Activated CD8-positive, alpha-beta T cell treated with anti-CD3 and anti-CD28 coated beads, Interleukin-2, amount 10 ng/mL, durations not matched to agents 7 days and 5 days (primary cell): ENCODE results near the gene PLA2G12A. TPM values are rescaled to one million over a fixed set of nuclear protein-coding genes. Genes with fewer than 3 reads are reported as not detected.

Experiments used
- ATAC-seq: fragments of 150-1000 bp; cut with Tn5 transposase; one replicate; pipeline ENCODE4 v1.10.0; 2021; ENCODE audit warnings: moderate library complexity
- CTCF ChIA-PET: fragments of 350-600 bp; sonication (Branson Sonifier 250); formaldehyde crosslinking; loops from one replicate; lab custom pipeline; 2021; ENCODE audit warnings: antibody characterized with exemption; lab: Charles Lee
- POLR2A ChIA-PET: fragments of 350-600 bp; sonication (Branson Sonifier 250); formaldehyde crosslinking; loops from one replicate; lab custom pipeline; 2021; ENCODE audit warnings: antibody characterized with exemption; lab: Charles Lee
- DNase-seq: peaks from one replicate; pipeline ENCODE4 v3.0.0-alpha.2; 2020
- H3K27ac Mint-ChIP-seq: one replicate; pipeline ENCODE4 v1.8.0; 2021; ENCODE audit warnings: mild to moderate bottlenecking, mixed read lengths
- H3K27me3 Mint-ChIP-seq: one replicate; pipeline ENCODE4 v1.8.0; 2021; ENCODE audit warnings: low read depth, mixed read lengths
- H3K36me3 Mint-ChIP-seq: one replicate; pipeline ENCODE4 v1.8.0; 2021; ENCODE audit warnings: low read depth, mixed read lengths
- H3K4me1 Mint-ChIP-seq: one replicate; pipeline ENCODE4 v1.8.0; 2021; ENCODE audit warnings: low read depth, mixed read lengths
- H3K4me3 Mint-ChIP-seq: one replicate; pipeline ENCODE4 v1.8.0; 2021; ENCODE audit warnings: mild to moderate bottlenecking, mixed read lengths
- H3K9me3 Mint-ChIP-seq: one replicate; pipeline ENCODE4 v1.8.0; 2022; ENCODE audit warnings: mixed read lengths; ENCODE audit not compliant: insufficient read depth
- total RNA-seq, 2 experiments: library from RNA; stranded (reverse); gene quantifications; one replicate each; pipeline ENCODE4 v1.2.3, GENCODE V29; 2021

PLA2G12A gene
- total RNA-seq: 10 to 100 TPM; 13.6 to 20.4 TPM

DNA sequence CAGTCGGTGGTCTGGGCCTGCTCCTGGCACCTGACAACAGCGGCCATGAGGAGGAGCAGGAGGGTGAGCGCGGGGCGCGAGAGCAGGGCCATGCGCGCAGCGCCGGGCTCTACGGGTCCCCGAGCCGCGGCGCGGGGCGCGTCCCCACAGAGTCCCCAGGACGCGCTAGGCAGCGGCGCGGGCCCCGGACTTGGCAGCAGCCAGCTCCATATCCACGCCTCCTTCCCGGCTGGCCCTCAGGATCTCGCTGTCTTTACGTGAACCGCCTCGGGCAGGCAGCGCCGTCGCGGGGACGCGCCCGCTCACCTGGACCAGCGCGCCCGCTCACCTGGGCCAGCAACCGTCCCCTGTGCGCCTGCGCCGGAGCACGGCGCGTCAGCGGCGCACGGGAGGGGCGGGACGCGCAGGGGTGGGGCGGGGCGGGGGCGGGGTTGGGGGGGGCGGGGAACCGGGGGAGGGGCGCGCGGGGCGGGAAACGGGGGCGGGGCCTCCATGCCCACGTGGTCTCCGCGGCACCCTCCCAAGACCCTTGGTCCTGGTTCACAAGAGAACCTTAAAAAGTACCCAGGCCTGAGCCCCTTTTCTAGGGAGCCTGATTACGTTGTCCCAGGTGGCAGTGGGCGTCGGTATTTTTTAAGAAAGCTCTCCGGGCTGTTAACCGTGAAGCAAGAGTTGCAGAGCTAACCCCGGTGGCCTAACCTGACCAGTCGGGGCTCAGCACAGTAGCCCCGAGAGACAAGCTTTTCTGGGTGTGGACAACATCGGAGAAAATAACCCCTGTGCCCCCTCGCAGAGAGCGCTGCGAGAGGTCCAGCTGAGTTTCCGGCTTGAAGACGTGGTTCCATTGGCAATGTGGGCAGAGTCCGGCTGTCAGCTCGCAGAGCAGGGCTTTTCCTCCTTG, at the start of gene PLA2G12A:
Gene PLA2G12A (minus strand): TSS at position 353 of the 901 bp plus-strand sequence. CDS start 261 bp downstream, at position 92.
- H3K36me3 Mint-ChIP-seq: peaks cover 4% of the 10 kb centered on the region
- peaks cover 3% of the 10 kb centered on the region for H3K27me3 Mint-ChIP-seq
- ATAC-seq (peak; percentile 90), DNase-seq (peak; percentile 73)
- POLR2A ChIA-PET: interaction anchor here (0.5 to 1.7 kb wide), 3 partner anchors 22 to 319 kb away, joined by 3 to 8 read pairs (median 3); partner anchors contain the start of gene MCUB
- peaks cover 19% of the 10 kb centered on the region for H3K4me1 Mint-ChIP-seq
- CTCF ChIA-PET: interaction anchor here (0.6 to 1.4 kb wide), 6 partner anchors 31 to 297 kb away, joined by 3 to 4 read pairs (median 3); partner anchors contain the start of gene SEC24B
- H3K9me3 Mint-ChIP-seq: no peaks in the 10 kb centered on the region
- H3K4me3 Mint-ChIP-seq: peak within 1 kb of the TSS; percentile 85
- H3K27ac Mint-ChIP-seq: peak within 1 kb of the TSS; percentile 81

DNA sequence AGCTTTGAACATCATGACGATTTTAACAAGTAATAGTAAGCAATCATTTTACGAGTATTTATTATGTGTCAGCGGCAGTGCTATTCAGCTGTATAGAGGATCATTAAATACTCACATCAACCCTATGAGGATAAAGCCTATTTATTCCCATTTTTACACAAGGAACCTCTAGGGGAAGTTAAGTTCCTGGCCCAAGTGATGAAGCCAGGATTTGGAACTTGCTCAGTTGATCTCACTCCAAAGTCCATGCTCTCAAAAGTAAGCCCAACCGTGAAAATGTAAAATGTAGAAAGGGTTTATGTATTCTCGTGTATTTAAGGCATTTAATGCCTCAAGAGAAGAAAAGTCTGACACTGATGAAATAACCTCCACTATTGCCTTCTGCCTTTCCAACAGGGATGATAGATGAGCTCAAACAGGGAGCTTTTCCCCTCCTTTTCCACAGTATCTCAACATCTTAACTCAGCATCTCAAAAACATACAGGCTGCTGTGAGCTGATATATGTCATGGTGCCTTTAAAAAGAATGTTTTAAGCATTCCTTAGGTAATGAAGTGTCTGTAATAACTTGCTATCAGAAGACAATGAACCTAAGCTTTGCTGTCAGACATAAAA, 35.0 kb upstream of the PLA2G12A start:
- POLR2A ChIA-PET: no interaction called here
- no peaks in the 10 kb centered on the region for H3K9me3 Mint-ChIP-seq
- no peak overlapping the region for H3K27ac Mint-ChIP-seq
- DNase-seq (no peak), ATAC-seq (no peak)
- CTCF ChIA-PET: interaction anchor here (0.6 to 0.7 kb wide), 2 partner anchors 62 to 185 kb away, joined by 3 read pairs; no protein-coding TSS in a partner anchor
- no peaks in the 10 kb centered on the region for H3K36me3 Mint-ChIP-seq
- no peak overlapping the region for H3K4me3 Mint-ChIP-seq
- no peaks in the 10 kb centered on the region for H3K4me1 Mint-ChIP-seq
- H3K27me3 Mint-ChIP-seq: peaks cover 14% of the 10 kb centered on the region

DNA sequence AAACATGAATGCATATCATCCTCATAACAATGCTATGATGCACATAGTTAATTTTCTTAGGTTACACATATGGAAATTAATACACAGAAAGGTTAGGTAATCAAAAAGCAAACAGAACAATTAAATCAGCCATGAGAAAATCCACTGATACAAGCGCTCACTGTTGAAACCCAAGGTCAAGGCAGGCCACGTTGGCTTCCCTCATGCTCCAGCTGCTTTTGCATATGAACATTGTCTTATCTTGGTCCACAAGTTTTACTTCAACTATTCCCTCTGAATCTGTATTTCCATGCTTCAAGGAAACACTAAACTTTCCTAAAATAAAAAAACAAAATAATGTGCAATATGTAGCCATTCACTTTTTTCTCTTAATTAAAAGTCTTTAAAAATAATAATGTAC, 34.5 kb upstream of the PLA2G12A start:
- H3K36me3 Mint-ChIP-seq: no peaks in the 10 kb centered on the region
- no peak overlapping the region for H3K4me3 Mint-ChIP-seq
- peaks cover 14% of the 10 kb centered on the region for H3K27me3 Mint-ChIP-seq
- no peaks in the 10 kb centered on the region for H3K4me1 Mint-ChIP-seq
- DNase-seq (no peak), ATAC-seq (no peak)
- H3K27ac Mint-ChIP-seq: no peak overlapping the region
- POLR2A ChIA-PET: no interaction called here
- CTCF ChIA-PET: no interaction called here
- H3K9me3 Mint-ChIP-seq: no peaks in the 10 kb centered on the region

DNA sequence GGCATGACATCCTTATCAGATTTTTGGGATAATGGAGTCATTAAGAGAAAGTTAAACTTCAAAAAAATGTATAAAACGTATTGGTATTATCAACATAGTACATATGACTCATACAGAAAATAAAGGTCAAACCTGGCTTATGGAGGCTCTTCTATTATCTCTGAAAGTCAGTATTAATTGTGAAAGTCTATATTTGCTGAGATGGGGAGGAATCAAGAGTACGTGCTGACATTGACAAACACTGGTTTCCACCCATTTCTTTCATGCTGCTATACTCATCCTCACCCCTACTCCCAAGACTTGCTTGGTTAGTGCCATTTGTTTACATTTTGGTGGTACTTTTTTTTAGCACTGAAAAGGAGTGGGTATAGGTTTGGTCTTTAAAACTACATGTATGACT, 30.8 kb upstream of the PLA2G12A start:
- ChIA-PET POLR2A (no interaction called here), CTCF (no interaction called here)
- Mint-ChIP-seq H3K27me3 (peaks cover 12% of the 10 kb centered on the region), H3K36me3 (no peaks in the 10 kb centered on the region), H3K27ac (no peak overlapping the region), H3K9me3 (no peaks in the 10 kb centered on the region), H3K4me1 (no peaks in the 10 kb centered on the region), H3K4me3 (no peak overlapping the region)
- ATAC-seq: no peak
- DNase-seq: no peak

DNA sequence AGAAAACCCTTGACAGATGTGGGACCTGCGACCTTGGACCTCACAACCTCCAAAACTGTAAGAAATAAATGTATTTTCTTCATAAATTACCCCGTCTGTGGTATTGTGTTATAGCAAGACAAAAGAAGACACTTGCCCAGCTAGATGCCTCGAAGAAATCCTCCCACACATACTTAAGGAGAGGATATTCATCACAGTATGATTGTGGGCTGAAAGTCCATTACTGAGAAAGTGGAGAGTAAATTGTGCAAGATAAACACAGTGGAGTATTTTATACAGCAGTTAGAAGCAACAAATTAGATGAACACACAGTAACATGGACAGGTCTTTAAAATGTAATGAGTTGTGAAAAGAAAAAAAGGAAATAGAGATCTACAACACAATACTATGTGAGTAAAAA, 25.8 kb upstream of the PLA2G12A start:
- ChIA-PET POLR2A (no interaction called here), CTCF (interaction anchor here (0.9 kb wide), 1 partner anchor 13 kb away, joined by 3 read pairs; no protein-coding TSS in a partner anchor)
- DNase-seq (no peak), ATAC-seq (no peak)
- Mint-ChIP-seq H3K27me3 (peaks cover 5% of the 10 kb centered on the region), H3K36me3 (no peaks in the 10 kb centered on the region), H3K4me3 (no peak overlapping the region), H3K4me1 (no peaks in the 10 kb centered on the region), H3K9me3 (no peaks in the 10 kb centered on the region), H3K27ac (no peak overlapping the region)

DNA sequence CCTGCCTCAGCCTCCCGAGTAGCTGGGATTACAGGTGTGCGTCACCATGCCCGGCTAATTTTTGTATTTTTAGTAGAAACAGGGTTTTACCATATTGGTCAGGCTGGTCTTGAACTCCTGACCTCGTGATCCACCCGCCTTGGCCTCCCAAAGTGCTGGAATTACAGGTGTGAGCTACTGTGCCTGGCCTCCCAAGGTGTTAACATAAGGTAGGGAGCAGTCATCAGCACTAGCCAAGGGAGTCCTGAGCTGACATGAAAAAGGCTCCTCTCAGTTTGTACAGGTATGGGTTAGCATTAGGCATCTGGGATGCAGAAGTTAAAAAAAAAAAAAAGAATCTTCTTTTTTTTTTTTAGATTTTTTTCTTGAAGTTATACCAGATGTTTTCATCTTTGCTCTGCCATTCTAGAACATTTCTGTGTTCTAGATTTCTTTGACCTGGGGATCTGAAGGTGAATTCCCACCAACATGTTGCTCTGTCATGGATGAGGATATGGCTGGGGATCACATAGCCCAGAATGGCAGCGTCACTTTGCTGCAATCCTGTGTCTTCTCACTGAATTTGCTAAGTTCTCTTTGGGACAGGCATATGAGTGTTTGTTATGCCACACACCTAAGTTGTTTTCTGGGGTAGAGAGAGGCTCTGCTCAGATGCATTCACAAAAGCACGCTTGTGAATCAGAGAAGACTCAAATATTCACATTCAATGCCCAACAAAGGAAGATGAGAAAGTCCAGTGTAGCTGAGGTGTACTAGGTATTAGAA, 24.4 kb upstream of the PLA2G12A start:
- no peak overlapping the region for H3K4me3 Mint-ChIP-seq
- ChIA-PET POLR2A (no interaction called here), CTCF (no interaction called here)
- H3K27me3 Mint-ChIP-seq: peaks cover 3% of the 10 kb centered on the region
- H3K9me3 Mint-ChIP-seq: no peaks in the 10 kb centered on the region
- no peaks in the 10 kb centered on the region for H3K4me1 Mint-ChIP-seq
- ATAC-seq (peak; percentile 86), DNase-seq (peak; percentile 36)
- H3K27ac Mint-ChIP-seq: no peak overlapping the region
- no peaks in the 10 kb centered on the region for H3K36me3 Mint-ChIP-seq

DNA sequence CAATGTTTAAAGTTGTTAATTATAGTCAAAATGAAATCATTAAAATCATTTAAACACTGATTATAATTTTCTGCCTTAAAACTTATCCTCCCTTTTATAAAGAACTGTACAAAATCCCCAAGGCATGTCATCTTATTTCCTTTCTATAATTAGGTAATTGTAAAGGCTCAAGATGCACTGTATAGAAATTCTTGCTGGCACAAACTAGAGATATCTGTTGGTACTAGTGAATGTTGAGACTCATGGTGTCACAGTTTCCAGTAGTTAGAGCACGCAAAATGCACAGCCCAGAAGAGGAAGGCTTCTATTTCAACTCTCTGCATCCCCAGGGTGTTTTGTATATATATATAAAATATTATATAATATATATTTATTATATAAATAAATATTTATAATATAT, 22.7 kb upstream of the PLA2G12A start:
- Mint-ChIP-seq H3K27me3 (peaks cover 7% of the 10 kb centered on the region), H3K36me3 (no peaks in the 10 kb centered on the region), H3K9me3 (no peaks in the 10 kb centered on the region), H3K4me3 (no peak overlapping the region), H3K27ac (no peak overlapping the region), H3K4me1 (no peaks in the 10 kb centered on the region)
- CTCF ChIA-PET: no interaction called here
- POLR2A ChIA-PET: interaction anchor here (0.7 to 1.3 kb wide), 2 partner anchors 10 to 22 kb away, joined by 3 to 8 read pairs; no protein-coding TSS in a partner anchor
- ATAC-seq (no peak), DNase-seq (no peak)

DNA sequence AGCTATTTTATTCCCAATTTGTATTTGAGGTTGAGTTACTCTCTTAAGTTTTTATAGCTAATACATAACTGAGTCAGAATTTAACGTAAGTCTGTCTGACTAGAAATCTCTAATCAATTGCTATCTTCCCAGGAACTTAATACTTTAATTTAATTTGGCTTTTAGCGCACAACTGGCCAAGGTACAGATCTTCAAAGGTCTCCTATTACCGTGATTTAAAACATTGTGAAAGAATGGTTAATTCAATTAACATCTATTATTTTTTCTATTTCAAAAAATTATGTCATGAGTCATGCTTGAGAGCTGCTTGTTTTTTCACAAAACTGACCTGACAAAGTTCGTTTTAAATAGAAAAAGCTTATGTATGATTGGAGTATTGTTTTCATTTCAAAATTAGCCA, 22.0 kb upstream of the PLA2G12A start:
- no peak overlapping the region for H3K4me3 Mint-ChIP-seq
- ATAC-seq (no peak), DNase-seq (no peak)
- H3K9me3 Mint-ChIP-seq: no peaks in the 10 kb centered on the region
- no peaks in the 10 kb centered on the region for H3K36me3 Mint-ChIP-seq
- H3K27me3 Mint-ChIP-seq: peaks cover 10% of the 10 kb centered on the region
- CTCF ChIA-PET: interaction anchor here (0.6 kb wide), 1 partner anchor 263 kb away, joined by 3 read pairs; no protein-coding TSS in a partner anchor
- H3K4me1 Mint-ChIP-seq: no peaks in the 10 kb centered on the region
- POLR2A ChIA-PET: interaction anchor here (0.7 to 1.3 kb wide), 2 partner anchors 10 to 21 kb away, joined by 3 to 8 read pairs; no protein-coding TSS in a partner anchor
- H3K27ac Mint-ChIP-seq: no peak overlapping the region

DNA sequence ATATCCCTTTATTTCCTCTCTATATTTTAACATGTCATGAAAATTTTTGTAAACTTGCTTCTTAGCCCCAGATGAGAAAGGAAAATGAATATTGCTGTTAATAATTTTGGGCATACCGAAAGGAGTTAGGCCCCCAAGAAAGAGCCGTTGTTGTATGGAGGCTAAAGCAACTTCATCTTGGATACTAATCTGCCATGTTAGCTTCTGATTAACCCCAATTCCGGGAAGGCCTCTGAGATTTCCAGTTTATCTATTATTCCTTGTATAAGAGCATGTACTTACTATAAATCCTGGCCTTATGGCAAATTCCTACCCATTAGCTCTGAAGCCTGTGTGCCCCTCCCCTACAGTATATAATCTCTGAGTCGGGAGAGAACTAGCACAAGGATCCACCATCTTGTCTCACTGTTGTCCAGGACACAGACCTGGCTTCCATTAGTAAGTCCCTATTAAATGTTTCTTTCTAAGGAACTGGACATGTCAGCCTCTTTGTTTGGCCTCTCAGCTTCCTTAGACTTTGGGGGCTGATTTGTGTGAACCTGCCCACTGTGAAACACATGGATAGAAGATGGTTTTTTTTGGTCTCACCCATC, 20.9 kb upstream of the PLA2G12A start:
- Mint-ChIP-seq H3K4me1 (no peaks in the 10 kb centered on the region), H3K27me3 (peaks cover 14% of the 10 kb centered on the region), H3K27ac (no peak overlapping the region), H3K9me3 (no peaks in the 10 kb centered on the region), H3K36me3 (no peaks in the 10 kb centered on the region), H3K4me3 (no peak overlapping the region)
- ChIA-PET POLR2A (no interaction called here), CTCF (no interaction called here)
- ATAC-seq (no peak), DNase-seq (no peak)

DNA sequence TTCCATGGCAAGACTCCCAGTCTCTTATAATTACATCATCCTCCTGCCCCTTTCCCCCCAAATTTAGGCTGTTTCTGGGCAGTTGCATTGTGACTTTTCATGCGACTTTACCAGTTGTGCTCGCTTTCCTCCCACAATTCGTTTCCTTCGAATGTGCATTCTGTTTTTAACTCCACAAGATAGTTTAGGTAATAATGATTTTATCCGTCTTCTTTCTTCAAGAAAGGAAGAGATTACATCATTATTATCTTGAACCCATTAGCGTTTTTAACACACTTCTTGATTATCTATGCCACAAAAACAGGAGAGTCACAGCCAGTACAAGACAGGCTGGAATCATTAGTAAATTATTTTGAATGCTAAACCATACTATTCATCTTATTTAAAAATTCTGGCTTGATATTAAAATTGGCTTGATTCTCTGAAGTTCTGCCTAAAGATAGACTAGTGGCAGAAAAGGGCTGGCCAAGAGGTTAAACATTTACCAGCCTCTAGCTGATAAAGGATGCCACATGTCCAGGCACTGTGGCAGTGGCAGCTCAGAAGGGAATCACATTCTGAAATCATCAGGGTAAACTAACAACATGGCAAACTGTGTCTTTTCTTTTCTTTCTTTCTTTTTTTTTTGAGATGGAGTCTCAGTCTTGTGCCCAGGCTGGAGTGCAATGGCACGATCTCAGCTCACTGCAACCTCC, 19.7 kb upstream of the PLA2G12A start:
- DNase-seq: no peak
- H3K36me3 Mint-ChIP-seq: no peaks in the 10 kb centered on the region
- no peaks in the 10 kb centered on the region for H3K4me1 Mint-ChIP-seq
- CTCF ChIA-PET: no interaction called here
- ATAC-seq: no peak
- POLR2A ChIA-PET: no interaction called here
- H3K27ac Mint-ChIP-seq: no peak overlapping the region
- no peaks in the 10 kb centered on the region for H3K9me3 Mint-ChIP-seq
- peaks cover 13% of the 10 kb centered on the region for H3K27me3 Mint-ChIP-seq
- H3K4me3 Mint-ChIP-seq: no peak overlapping the region

DNA sequence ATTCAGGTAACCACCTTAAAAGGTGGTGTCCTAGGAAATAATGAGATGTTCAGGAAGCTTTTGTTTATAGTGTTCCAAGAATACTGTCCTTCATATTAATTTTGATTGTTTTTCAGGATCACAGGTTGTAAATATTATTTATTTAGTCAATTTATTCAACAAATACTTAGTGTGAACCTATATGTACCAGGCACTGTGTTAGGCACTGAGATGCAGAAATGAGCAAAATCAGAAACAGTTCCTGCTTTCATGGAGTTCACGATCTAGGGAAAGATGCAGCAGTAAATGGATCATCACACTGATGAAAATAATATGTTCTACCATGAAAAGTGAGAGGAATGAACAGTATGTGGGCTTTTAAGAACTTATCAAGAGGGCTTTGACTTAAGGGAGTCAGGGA, 18.2 kb upstream of the PLA2G12A start:
- no peak overlapping the region for H3K4me3 Mint-ChIP-seq
- DNase-seq (no peak), ATAC-seq (no peak)
- CTCF ChIA-PET: no interaction called here
- no peaks in the 10 kb centered on the region for H3K9me3 Mint-ChIP-seq
- H3K36me3 Mint-ChIP-seq: no peaks in the 10 kb centered on the region
- H3K4me1 Mint-ChIP-seq: no peaks in the 10 kb centered on the region
- POLR2A ChIA-PET: no interaction called here
- peaks cover 14% of the 10 kb centered on the region for H3K27me3 Mint-ChIP-seq
- H3K27ac Mint-ChIP-seq: no peak overlapping the region
